Fibroblast of gingiva (primary cell): ENCODE data around the gene PTPRN2.
"Not testable (repeated sequence)": the region's sequence is repeated elsewhere in the genome, so short reads cannot be mapped to it uniquely, and the experiment has no call there.

ENCODE experiments used
- DNase-seq: peaks from one replicate; pipeline ENCODE4 v3.0.0-alpha.2; 2011; ENCODE audit warnings: low read depth

PTPRN2 gene

GRCh38 chr7:158344706-158345300 lies 242.8 kb downstream of the PTPRN2 start:
- DNase-seq: no peak

GRCh38 chr7:158343936-158344455 lies 243.6 kb downstream of the PTPRN2 start:
- DNase-seq: no peak

- DNase-seq: no peak
Measured at GRCh38 chr7:158343526-158343925, 244.1 kb downstream of the PTPRN2 start.

- DNase-seq: not testable (repeated sequence)
Measured at GRCh38 chr7:158341097-158341496, 246.5 kb downstream of the PTPRN2 start.

- DNase-seq: not testable (repeated sequence)
Measured at GRCh38 chr7:158336952-158337351, 250.7 kb downstream of the PTPRN2 start.

GRCh38 chr7:158332516-158332915 lies 255.1 kb downstream of the PTPRN2 start:
- DNase-seq: not testable (repeated sequence)

GRCh38 chr7:158331826-158332450 lies 255.7 kb downstream of the PTPRN2 start:
- DNase-seq: not testable (repeated sequence)

- DNase-seq: no peak
Measured at GRCh38 chr7:158329686-158330085, 257.9 kb downstream of the PTPRN2 start.

GRCh38 chr7:158329014-158329610 lies 258.5 kb downstream of the PTPRN2 start:
- DNase-seq: no peak

- no peak for DNase-seq
Measured at GRCh38 chr7:158328376-158329013, 259.1 kb downstream of the PTPRN2 start.

GRCh38 chr7:158327571-158328180 lies 259.9 kb downstream of the PTPRN2 start:
- DNase-seq: no peak

- no peak for DNase-seq
Measured at GRCh38 chr7:158327012-158327411, 260.6 kb downstream of the PTPRN2 start.

GRCh38 chr7:158325530-158326381 lies 261.9 kb downstream of the PTPRN2 start:
- DNase-seq: no peak

GRCh38 chr7:158324397-158325360 lies 262.9 kb downstream of the PTPRN2 start:
- DNase-seq: no peak

- no peak for DNase-seq
Measured at GRCh38 chr7:158323741-158324396, 263.8 kb downstream of the PTPRN2 start.

GRCh38 chr7:158322616-158323530 lies 264.8 kb downstream of the PTPRN2 start:
- DNase-seq: no peak

GRCh38 chr7:158321936-158322615 lies 265.5 kb downstream of the PTPRN2 start:
- DNase-seq: no peak
